IMR-90 (cell line): Measurements from ENCODE around the gene CALN1. TPM values are rescaled to one million over a fixed set of nuclear protein-coding genes. Genes with fewer than 3 reads are reported as not detected.

Experiments
- ATAC-seq: fragments of 200-7000 bp; cut with Tn5 transposase; 2 replicates; pipeline ENCODE4 v1.9.1; 2020; ENCODE audit warnings: low read depth, mild to moderate bottlenecking, moderate library complexity
- BruUV-seq: library from RNA; stranded (reverse); fragments of 400-500 nt; replicated peaks from 2 replicates; lab custom pipeline; 2021; lab: Mats Ljungman, UMichigan
- CTCF ChIA-PET: fragments of 300-600 bp; formaldehyde crosslinking; extraction: SDS; loops from one replicate; lab custom pipeline; 2021; ENCODE audit warnings: antibody characterized with exemption; lab: Yijun Ruan, JAX
- POLR2A ChIA-PET: fragments of 300-600 bp; sonication (Branson Sonifier 250); formaldehyde crosslinking; loops from one replicate; lab custom pipeline; 2022; ENCODE audit warnings: antibody characterized with exemption; ENCODE audit not compliant: unreplicated experiment; lab: Charles Lee
- DNase-seq: peaks from one replicate; pipeline ENCODE4 v3.0.0; 2013
- H2AFZ ChIP-seq: replicated peaks from 2 replicates; pipeline ENCODE3; 2013; ENCODE audit warnings: low read length, mild to moderate bottlenecking; ENCODE audit not compliant: poor library complexity
- H2AK5ac ChIP-seq: 2 replicates; pipeline ENCODE4 v1.6.1; 2013; ENCODE audit warnings: low read depth, low read length, inconsistent platforms
- H2AK9ac ChIP-seq: replicated peaks from 2 replicates; pipeline ENCODE3; 2013; ENCODE audit warnings: mild to moderate bottlenecking, low read depth, low read length, moderate library complexity; ENCODE audit not compliant: poor library complexity
- H2BK120ac ChIP-seq: 2 replicates; pipeline ENCODE4 v1.6.1; 2013; ENCODE audit warnings: low read depth, low read length, inconsistent platforms
- H2BK15ac ChIP-seq: 3 replicates; pipeline ENCODE4 v1.6.1; 2013; ENCODE audit warnings: low read depth, low read length, inconsistent platforms
- H2BK20ac ChIP-seq: 2 replicates; pipeline ENCODE4 v1.6.1; 2013; ENCODE audit warnings: low read depth, mild to moderate bottlenecking, inconsistent platforms, low read length, moderate library complexity
- H2BK5ac ChIP-seq: 2 replicates; pipeline ENCODE4 v1.6.1; 2013; ENCODE audit warnings: mild to moderate bottlenecking, low read depth, low read length, inconsistent platforms; ENCODE audit not compliant: poor library complexity, severe bottlenecking
- H3K14ac ChIP-seq: replicated peaks from 2 replicates; pipeline ENCODE4 v1.6.1; 2013; ENCODE audit warnings: low read depth, low read length, inconsistent platforms
- H3K18ac ChIP-seq: 2 replicates; pipeline ENCODE4 v1.6.1; 2013; ENCODE audit warnings: low read depth, low read length, control low read depth
- H3K23ac ChIP-seq: 2 replicates; pipeline ENCODE4 v1.6.1; 2013; ENCODE audit warnings: low read depth, low read length, inconsistent platforms
- H3K27ac ChIP-seq: 2 replicates; pipeline ENCODE4 v1.5.1; 2013; ENCODE audit warnings: mild to moderate bottlenecking, control low read depth, low read length; ENCODE audit not compliant: insufficient read depth
- H3K27me3 ChIP-seq: 2 replicates; pipeline ENCODE4 v1.6.1; 2013; ENCODE audit warnings: low read length; ENCODE audit not compliant: control insufficient read depth, insufficient read depth
- H3K36me3 ChIP-seq: 2 replicates; pipeline ENCODE4 v1.6.1; 2013; ENCODE audit warnings: low read length, mixed read lengths; ENCODE audit not compliant: control insufficient read depth, insufficient read depth
- H3K4ac ChIP-seq: 2 replicates; pipeline ENCODE4 v1.6.1; 2013; ENCODE audit warnings: low read depth, low read length, inconsistent platforms
- H3K4me1 ChIP-seq: 2 replicates; pipeline ENCODE4 v1.6.1; 2013; ENCODE audit warnings: low read length, mixed read lengths; ENCODE audit not compliant: control insufficient read depth, insufficient read depth
- H3K4me2 ChIP-seq: 2 replicates; pipeline ENCODE4 v1.6.1; 2013; ENCODE audit warnings: low read depth, mild to moderate bottlenecking, control low read depth, low read length, moderate library complexity
- H3K4me3 ChIP-seq: 2 replicates; pipeline ENCODE4 v1.5.1; 2013; ENCODE audit warnings: low read depth, mild to moderate bottlenecking, control low read depth, low read length, moderate library complexity; ENCODE audit not compliant: insufficient read depth
- H3K56ac ChIP-seq: 2 replicates; pipeline ENCODE4 v1.6.1; 2013; ENCODE audit warnings: low read length, inconsistent platforms; ENCODE audit not compliant: insufficient read depth; ENCODE audit errors: extremely low read depth
- H3K79me1 ChIP-seq, 2 experiments: 2 replicates each; pipeline ENCODE4 v1.6.1; 2013; ENCODE audit warnings: low read length in 2 of 2, inconsistent platforms in 1 of 2, low read depth in 1 of 2
- H3K9ac ChIP-seq: 2 replicates; pipeline ENCODE4 v1.6.1; 2013; ENCODE audit warnings: low read depth, low read length, control low read depth
- H3K9me1 ChIP-seq: 2 replicates; pipeline ENCODE4 v1.6.1; 2013; ENCODE audit warnings: low read length, inconsistent platforms; ENCODE audit not compliant: insufficient read depth
- H3K9me3 ChIP-seq: 2 replicates; pipeline ENCODE4 v1.6.1; 2013; ENCODE audit warnings: low read length; ENCODE audit not compliant: control insufficient read depth, insufficient read depth
- H4K20me1 ChIP-seq: 2 replicates; pipeline ENCODE4 v1.6.1; 2013; ENCODE audit warnings: low read length, inconsistent platforms; ENCODE audit not compliant: insufficient read depth
- H4K5ac ChIP-seq: 2 replicates; pipeline ENCODE4 v1.6.1; 2013; ENCODE audit warnings: mild to moderate bottlenecking, low read depth, low read length, control low read depth
- H4K8ac ChIP-seq, 2 experiments: 2 replicates each; pipeline ENCODE4 v1.6.1; 2013; ENCODE audit warnings: low read depth in 2 of 2, low read length in 2 of 2, control low read depth in 1 of 2, inconsistent platforms in 1 of 2
- H4K91ac ChIP-seq: 2 replicates; pipeline ENCODE4 v1.6.1; 2013; ENCODE audit warnings: low read depth, low read length, inconsistent platforms; ENCODE audit not compliant: insufficient read depth
- BHLHE40 ChIP-seq: fragments of 150-350 bp; IDR thresholded peaks from 2 replicates; pipeline ENCODE4 v1.6.1; 2016; ENCODE audit warnings: mild to moderate bottlenecking, low read depth, low read length
- CEBPB ChIP-seq: IDR thresholded peaks from 2 replicates; pipeline ENCODE4 v1.6.1; 2012; ENCODE audit warnings: low read depth, low read length, improper control_type of control experiment
- CHD1 ChIP-seq: IDR thresholded peaks from 2 replicates; pipeline ENCODE4 v1.6.1; 2012; ENCODE audit warnings: low read depth, low read length, improper control_type of control experiment
- FOS ChIP-seq: fragments of 150-350 bp; IDR thresholded peaks from 2 replicates; pipeline ENCODE4 v1.6.1; 2016; ENCODE audit warnings: low read depth, low read length
- MAFK ChIP-seq: IDR thresholded peaks from 2 replicates; pipeline ENCODE4 v1.6.1; 2012; ENCODE audit warnings: low read depth, low read length, improper control_type of control experiment
- MAZ ChIP-seq: IDR thresholded peaks from 2 replicates; pipeline ENCODE4 v1.6.1; 2012; ENCODE audit warnings: low read depth, mild to moderate bottlenecking, low read length, improper control_type of control experiment, moderate library complexity, borderline replicate concordance
- MXI1 ChIP-seq: IDR thresholded peaks from 2 replicates; pipeline ENCODE4 v1.6.1; 2012; ENCODE audit warnings: low read depth, mild to moderate bottlenecking, low read length, moderate library complexity, borderline replicate concordance
- NFE2L2 ChIP-seq: fragments of 150-350 bp; IDR thresholded peaks from 2 replicates; pipeline ENCODE4 v1.6.1; 2016; ENCODE audit warnings: low read depth, mild to moderate bottlenecking, low read length
- POLR2A ChIP-seq: IDR thresholded peaks from 2 replicates; pipeline ENCODE4 v1.6.1; 2012; ENCODE audit warnings: mild to moderate bottlenecking, low read depth, low read length
- RAD21 ChIP-seq: IDR thresholded peaks from 2 replicates; pipeline ENCODE4 v1.6.1; 2012; ENCODE audit warnings: low read length, improper control_type of control experiment
- RCOR1 ChIP-seq: IDR thresholded peaks from 2 replicates; pipeline ENCODE4 v1.6.1; 2012; ENCODE audit warnings: mild to moderate bottlenecking, low read length, improper control_type of control experiment; ENCODE audit not compliant: insufficient replicate concordance
- RFX5 ChIP-seq: IDR thresholded peaks from 2 replicates; pipeline ENCODE4 v1.8.0; 2012; ENCODE audit warnings: low read depth, mild to moderate bottlenecking, low read length, moderate library complexity
- SMC3 ChIP-seq: fragments of 150-350 bp; IDR thresholded peaks from 2 replicates; pipeline ENCODE4 v1.6.1; 2016; ENCODE audit warnings: low read depth, mild to moderate bottlenecking, antibody characterized with exemption, low read length, moderate library complexity
- WGBS, 2 experiments: methylation state at CpG; one replicate each; pipeline versions ENCODE4 v1.1.5 to v1.1.7; 2013; ENCODE audit warnings: missing lambda C conversion rate in 2 of 2; ENCODE audit not compliant: insufficient read length in 1 of 2; ENCODE audit errors: extremely low coverage in 2 of 2; 5-methylcytosine and 5-hydroxymethylcytosine counted together
- dilution Hi-C: fragments of 300-500 bp; cut with HindIII; formaldehyde crosslinking; loops from one replicate; pipeline ENCODE4 v1.14.3; 2018; ENCODE audit warnings: low sequenced_read_pairs; ENCODE audit not compliant: unreplicated experiment
- in situ Hi-C: fragments of 300-500 bp; cut with MboI; formaldehyde crosslinking; loops from 3 replicates; pipeline ENCODE4 v1.14.3; 2019; ENCODE audit warnings: low sequenced_read_pairs, inconsistent platforms, mixed read lengths
- intact Hi-C: fragments of 100-400 bp; cut with micrococcal nuclease; formaldehyde crosslinking; loops from 2 replicates; pipeline ENCODE4 v1.10.0; 2022
- polyA plus RNA-seq, 3 experiments: library from polyadenylated mRNA; depleted of rRNA; stranded (reverse); fragments of >200 nt; gene quantifications; 2 replicates each; pipeline ENCODE4 v1.2.3, GENCODE V29; 2012; ENCODE audit warnings: low replicate concordance in 1 of 3
- total RNA-seq: library from RNA; depleted of rRNA; stranded (reverse); fragments of >200 nt; gene quantifications from 2 replicates; pipeline ENCODE4 v1.2.3, GENCODE V29; 2012
- TF ChIP-seq, protein P1 (sequence below): conservative IDR thresholded peaks from 2 replicates; pipeline ENCODE4 v1.5.1; 2012; ENCODE audit warnings: mild to moderate bottlenecking, low read depth, low read length, improper control_type of control experiment
- TF ChIP-seq, protein P2 (sequence below): fragments of 150-350 bp; IDR thresholded peaks from 2 replicates; pipeline ENCODE4 v1.6.1; 2016; ENCODE audit warnings: low read depth, mild to moderate bottlenecking, low read length, moderate library complexity, borderline replicate concordance
- TF ChIP-seq, protein P3 (sequence below): fragments of 150-350 bp; IDR thresholded peaks from 2 replicates; pipeline ENCODE4 v1.6.1; 2017; ENCODE audit warnings: mild to moderate bottlenecking, antibody characterized with exemption, low read length, low read depth

The CALN1 gene
- total and polyA plus RNA-seq, 2 of the 4 experiments (the other 2 are of a cell fraction), result not detected

DNA sequence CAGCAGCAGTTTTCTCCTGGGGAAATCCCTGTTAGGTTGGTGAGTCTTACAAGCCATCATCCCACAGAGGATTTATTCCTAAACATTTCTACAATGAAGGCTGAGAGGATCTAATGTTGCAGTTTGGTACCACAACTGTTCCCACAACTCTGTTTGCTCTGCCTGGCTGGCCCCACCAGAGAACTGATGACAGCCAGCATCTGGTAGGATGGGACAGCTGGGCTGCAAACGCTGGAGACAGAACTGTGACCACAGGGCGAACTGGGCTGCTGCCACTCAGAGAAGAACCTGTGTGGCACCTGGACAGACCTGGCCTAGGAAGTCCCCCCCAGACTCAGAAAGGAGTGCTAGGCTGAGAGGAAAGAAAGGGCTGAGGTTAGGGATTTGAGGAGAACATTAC is 94.8 kb downstream of the CALN1 start:
- H2AK9ac ChIP-seq, result no peak overlapping the region
- no peaks in the 10 kb centered on the region for H3K9me1 ChIP-seq
- H3K14ac ChIP-seq, result no peak overlapping the region
- no peaks in the 10 kb centered on the region for H3K4me1 ChIP-seq
- no peak overlapping the region for H3K9ac ChIP-seq
- no peak overlapping the region for H4K8ac ChIP-seq
- no peaks in the 10 kb centered on the region for H3K79me1 ChIP-seq
- in situ Hi-C loops (no loop called here), dilution Hi-C loops (no loop called here), intact Hi-C loops (no loop called here)
- H2BK5ac ChIP-seq, result no peak overlapping the region
- CTCF ChIA-PET, result no interaction called here
- H2AFZ ChIP-seq, result no peak overlapping the region
- ATAC-seq, result no peak
- no peaks in the 10 kb centered on the region for H4K20me1 ChIP-seq
- no peak overlapping the region for H2AK5ac ChIP-seq
- no peak for DNase-seq
- no TSS peak for BruUV-seq
- no peak overlapping the region for H3K4me3 ChIP-seq
- H2BK15ac ChIP-seq, result no peak overlapping the region
- POLR2A ChIA-PET, result no interaction called here
- H3K4ac ChIP-seq, result no peak overlapping the region
- H3K4me2 ChIP-seq, result no peak overlapping the region
- no CpG with 5 or more reads among the region's 2 CpGs for WGBS, 2 experiments
- H4K91ac ChIP-seq, result no peak overlapping the region
- H3K9me3 ChIP-seq, result peaks cover 21% of the 10 kb centered on the region
- H2BK20ac ChIP-seq, result no peak overlapping the region
- no peak overlapping the region for H3K27ac ChIP-seq
- TF ChIP-seq BHLHE40, result no peak
- no peak for TF ChIP-seq RCOR1
- no peak for TF ChIP-seq RAD21
- TF ChIP-seq NFE2L2, result no peak
- TF ChIP-seq CEBPB, result no peak
- TF ChIP-seq MAFK, result no peak
- TF ChIP-seq, protein P1, sequence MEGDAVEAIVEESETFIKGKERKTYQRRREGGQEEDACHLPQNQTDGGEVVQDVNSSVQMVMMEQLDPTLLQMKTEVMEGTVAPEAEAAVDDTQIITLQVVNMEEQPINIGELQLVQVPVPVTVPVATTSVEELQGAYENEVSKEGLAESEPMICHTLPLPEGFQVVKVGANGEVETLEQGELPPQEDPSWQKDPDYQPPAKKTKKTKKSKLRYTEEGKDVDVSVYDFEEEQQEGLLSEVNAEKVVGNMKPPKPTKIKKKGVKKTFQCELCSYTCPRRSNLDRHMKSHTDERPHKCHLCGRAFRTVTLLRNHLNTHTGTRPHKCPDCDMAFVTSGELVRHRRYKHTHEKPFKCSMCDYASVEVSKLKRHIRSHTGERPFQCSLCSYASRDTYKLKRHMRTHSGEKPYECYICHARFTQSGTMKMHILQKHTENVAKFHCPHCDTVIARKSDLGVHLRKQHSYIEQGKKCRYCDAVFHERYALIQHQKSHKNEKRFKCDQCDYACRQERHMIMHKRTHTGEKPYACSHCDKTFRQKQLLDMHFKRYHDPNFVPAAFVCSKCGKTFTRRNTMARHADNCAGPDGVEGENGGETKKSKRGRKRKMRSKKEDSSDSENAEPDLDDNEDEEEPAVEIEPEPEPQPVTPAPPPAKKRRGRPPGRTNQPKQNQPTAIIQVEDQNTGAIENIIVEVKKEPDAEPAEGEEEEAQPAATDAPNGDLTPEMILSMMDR, result no peak
- no peak for TF ChIP-seq FOS
- no peak for TF ChIP-seq RFX5
- no peak for TF ChIP-seq POLR2A
- TF ChIP-seq, protein P2, sequence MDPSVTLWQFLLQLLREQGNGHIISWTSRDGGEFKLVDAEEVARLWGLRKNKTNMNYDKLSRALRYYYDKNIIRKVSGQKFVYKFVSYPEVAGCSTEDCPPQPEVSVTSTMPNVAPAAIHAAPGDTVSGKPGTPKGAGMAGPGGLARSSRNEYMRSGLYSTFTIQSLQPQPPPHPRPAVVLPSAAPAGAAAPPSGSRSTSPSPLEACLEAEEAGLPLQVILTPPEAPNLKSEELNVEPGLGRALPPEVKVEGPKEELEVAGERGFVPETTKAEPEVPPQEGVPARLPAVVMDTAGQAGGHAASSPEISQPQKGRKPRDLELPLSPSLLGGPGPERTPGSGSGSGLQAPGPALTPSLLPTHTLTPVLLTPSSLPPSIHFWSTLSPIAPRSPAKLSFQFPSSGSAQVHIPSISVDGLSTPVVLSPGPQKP, result no peak
- no peak for TF ChIP-seq CHD1
- no peak for TF ChIP-seq MAZ
- TF ChIP-seq, protein P3, sequence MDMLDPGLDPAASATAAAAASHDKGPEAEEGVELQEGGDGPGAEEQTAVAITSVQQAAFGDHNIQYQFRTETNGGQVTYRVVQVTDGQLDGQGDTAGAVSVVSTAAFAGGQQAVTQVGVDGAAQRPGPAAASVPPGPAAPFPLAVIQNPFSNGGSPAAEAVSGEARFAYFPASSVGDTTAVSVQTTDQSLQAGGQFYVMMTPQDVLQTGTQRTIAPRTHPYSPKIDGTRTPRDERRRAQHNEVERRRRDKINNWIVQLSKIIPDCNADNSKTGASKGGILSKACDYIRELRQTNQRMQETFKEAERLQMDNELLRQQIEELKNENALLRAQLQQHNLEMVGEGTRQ, result no peak
- TF ChIP-seq SMC3, result no peak
- TF ChIP-seq MXI1, result no peak
- no peak overlapping the region for H3K56ac ChIP-seq
- H3K18ac ChIP-seq, result no peak overlapping the region
- no peak overlapping the region for H3K23ac ChIP-seq
- H2BK120ac ChIP-seq, result no peak overlapping the region
- H3K36me3 ChIP-seq, result no peaks in the 10 kb centered on the region
- no peak overlapping the region for H4K5ac ChIP-seq
- H3K27me3 ChIP-seq, result no peaks in the 10 kb centered on the region
